Panc1 (cell line): ENCODE results near the gene LHB.

Source experiments
- POLR2AphosphoS5 ChIP-seq: IDR thresholded peaks from 2 replicates; pipeline ENCODE4 v1.6.1; 2012; ENCODE audit warnings: mild to moderate bottlenecking, low read depth, low read length, moderate library complexity
- TCF7L2 ChIP-seq: IDR thresholded peaks from 2 replicates; pipeline ENCODE4 v1.6.1; 2011; ENCODE audit warnings: mild to moderate bottlenecking, low read depth, low read length, inconsistent platforms
- TF ChIP-seq, protein P1 (sequence below): fragments of 450-650 bp; IDR thresholded peaks from 2 replicates; pipeline ENCODE4 v1.5.1; 2017; ENCODE audit warnings: mild to moderate bottlenecking
- TF ChIP-seq, protein P2 (sequence below), 2 experiments: IDR thresholded peaks; 2 replicates each; pipeline ENCODE4 v1.6.1; 2011 to 2012; ENCODE audit warnings: low read depth in 2 of 2, control low read depth in 1 of 2, low read length in 1 of 2, mild to moderate bottlenecking in 1 of 2, moderate library complexity in 1 of 2; ENCODE audit not compliant: insufficient read depth in 1 of 2

DNA sequence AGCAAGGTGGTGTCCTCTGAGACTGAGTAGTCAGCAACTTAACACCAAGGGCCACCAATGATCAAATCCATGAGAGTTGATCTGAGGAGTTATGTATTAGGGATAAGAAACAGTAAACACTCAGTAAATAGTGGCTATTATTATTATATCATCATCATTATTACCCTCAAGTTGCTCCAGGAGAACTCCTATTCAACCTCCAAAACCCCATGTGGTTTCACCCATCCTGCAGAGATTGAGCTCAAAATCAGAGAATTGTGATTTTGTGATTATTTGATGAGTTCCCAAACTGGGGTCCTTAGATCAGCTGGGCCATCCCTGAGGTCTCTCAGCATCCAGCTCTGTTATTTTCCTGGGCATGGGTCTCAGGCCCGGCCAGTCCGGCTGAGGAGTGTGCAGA lies 44.1 kb upstream of the LHB start:
- TF ChIP-seq, protein P1, sequence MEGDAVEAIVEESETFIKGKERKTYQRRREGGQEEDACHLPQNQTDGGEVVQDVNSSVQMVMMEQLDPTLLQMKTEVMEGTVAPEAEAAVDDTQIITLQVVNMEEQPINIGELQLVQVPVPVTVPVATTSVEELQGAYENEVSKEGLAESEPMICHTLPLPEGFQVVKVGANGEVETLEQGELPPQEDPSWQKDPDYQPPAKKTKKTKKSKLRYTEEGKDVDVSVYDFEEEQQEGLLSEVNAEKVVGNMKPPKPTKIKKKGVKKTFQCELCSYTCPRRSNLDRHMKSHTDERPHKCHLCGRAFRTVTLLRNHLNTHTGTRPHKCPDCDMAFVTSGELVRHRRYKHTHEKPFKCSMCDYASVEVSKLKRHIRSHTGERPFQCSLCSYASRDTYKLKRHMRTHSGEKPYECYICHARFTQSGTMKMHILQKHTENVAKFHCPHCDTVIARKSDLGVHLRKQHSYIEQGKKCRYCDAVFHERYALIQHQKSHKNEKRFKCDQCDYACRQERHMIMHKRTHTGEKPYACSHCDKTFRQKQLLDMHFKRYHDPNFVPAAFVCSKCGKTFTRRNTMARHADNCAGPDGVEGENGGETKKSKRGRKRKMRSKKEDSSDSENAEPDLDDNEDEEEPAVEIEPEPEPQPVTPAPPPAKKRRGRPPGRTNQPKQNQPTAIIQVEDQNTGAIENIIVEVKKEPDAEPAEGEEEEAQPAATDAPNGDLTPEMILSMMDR, result no peak
- TF ChIP-seq POLR2AphosphoS5 (no peak), TCF7L2 (no peak)
- TF ChIP-seq, protein P2, sequence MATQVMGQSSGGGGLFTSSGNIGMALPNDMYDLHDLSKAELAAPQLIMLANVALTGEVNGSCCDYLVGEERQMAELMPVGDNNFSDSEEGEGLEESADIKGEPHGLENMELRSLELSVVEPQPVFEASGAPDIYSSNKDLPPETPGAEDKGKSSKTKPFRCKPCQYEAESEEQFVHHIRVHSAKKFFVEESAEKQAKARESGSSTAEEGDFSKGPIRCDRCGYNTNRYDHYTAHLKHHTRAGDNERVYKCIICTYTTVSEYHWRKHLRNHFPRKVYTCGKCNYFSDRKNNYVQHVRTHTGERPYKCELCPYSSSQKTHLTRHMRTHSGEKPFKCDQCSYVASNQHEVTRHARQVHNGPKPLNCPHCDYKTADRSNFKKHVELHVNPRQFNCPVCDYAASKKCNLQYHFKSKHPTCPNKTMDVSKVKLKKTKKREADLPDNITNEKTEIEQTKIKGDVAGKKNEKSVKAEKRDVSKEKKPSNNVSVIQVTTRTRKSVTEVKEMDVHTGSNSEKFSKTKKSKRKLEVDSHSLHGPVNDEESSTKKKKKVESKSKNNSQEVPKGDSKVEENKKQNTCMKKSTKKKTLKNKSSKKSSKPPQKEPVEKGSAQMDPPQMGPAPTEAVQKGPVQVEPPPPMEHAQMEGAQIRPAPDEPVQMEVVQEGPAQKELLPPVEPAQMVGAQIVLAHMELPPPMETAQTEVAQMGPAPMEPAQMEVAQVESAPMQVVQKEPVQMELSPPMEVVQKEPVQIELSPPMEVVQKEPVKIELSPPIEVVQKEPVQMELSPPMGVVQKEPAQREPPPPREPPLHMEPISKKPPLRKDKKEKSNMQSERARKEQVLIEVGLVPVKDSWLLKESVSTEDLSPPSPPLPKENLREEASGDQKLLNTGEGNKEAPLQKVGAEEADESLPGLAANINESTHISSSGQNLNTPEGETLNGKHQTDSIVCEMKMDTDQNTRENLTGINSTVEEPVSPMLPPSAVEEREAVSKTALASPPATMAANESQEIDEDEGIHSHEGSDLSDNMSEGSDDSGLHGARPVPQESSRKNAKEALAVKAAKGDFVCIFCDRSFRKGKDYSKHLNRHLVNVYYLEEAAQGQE (IDR thresholded peaks at IDR 0.05; ENCODE audit: insufficient read depth in 1 of 2, low read depth in 2 of 2, low read length in 1 of 2), result no peak
